CD4-positive, alpha-beta T cell treated with Interferon alpha-2 for 1 hour (primary cell): ENCODE results near the gene RUVBL1.

Source experiments
- DNase-seq, 2 donors: peaks; one replicate each; pipeline ENCODE4 v3.0.0-alpha.2; 2020 to 2022

RUVBL1 gene

DNA sequence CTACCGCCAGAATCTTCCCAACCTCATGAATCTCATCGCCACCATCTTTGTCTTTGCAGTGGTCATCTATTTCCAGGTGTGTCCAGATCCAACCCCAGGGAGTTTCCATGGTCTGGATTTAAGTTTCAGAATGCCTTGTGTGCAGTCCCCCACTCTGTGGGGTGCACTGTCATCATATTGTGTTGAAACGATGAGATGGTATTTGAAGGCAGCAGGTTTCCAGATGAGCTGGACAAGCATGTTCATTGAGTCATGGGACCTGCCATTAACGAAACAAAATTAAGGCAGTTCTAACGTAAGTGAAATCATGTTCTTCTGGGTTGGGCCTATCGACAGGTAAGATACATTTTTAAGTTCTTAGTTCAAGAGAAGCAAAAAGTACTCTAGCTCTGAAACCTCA, 58.6 kb downstream of the RUVBL1 start:
- DNase-seq = no peak

DNA sequence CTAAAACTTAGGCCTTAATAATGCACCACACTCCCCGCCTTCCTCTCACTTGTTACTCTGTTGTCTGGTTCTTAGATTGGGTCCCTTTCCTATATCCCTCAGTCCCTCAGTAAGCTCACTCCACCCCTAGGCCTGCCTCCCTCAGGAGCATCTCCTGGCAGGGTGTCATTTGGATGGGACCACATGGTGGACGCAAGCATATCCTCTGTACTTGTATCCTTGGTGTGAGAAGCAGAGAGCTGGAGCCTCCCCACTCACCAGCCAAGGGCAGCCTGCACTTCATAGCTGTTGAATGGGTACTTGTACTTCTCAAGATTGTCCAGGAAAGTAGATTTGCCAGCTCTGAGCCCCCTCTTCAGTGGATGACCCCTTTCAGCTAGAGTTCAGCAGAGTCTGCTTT, 59.7 kb downstream of the RUVBL1 start:
- no peak for DNase-seq

DNA sequence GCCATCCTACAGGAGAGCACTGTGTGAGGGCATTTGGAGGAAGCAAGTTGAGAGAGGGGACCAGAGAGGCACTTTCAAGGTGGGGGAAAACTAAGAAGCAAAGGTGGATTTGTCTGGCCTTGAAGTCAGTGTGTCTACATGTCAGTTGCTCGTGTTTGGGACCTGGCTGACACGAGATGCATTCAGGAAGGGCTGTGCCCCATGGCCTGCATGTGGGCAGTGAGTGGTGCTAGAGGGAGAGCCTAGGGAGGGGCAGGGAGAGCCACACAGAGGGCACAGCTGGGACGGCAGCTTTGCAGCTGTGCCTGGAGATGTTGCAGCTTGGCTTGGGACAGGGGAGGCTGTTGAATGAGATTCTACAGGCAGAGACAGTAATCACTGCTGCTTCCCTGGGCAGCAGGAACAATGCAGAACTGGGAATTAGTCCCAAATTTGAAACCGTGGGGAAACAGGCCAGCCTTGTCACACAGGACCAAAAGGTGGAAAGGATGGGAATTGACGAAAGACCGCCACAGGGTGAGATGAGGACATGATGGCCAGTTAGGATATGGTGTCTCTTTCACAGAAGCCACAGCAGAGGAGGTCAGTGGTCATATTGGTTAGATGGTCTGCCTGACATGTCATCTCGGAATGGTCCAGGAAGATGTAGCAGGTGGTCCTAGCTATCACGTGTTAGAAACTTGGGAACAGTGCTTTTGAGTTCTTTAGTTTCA, 61.4 kb downstream of the RUVBL1 start:
- no peak for DNase-seq

DNA sequence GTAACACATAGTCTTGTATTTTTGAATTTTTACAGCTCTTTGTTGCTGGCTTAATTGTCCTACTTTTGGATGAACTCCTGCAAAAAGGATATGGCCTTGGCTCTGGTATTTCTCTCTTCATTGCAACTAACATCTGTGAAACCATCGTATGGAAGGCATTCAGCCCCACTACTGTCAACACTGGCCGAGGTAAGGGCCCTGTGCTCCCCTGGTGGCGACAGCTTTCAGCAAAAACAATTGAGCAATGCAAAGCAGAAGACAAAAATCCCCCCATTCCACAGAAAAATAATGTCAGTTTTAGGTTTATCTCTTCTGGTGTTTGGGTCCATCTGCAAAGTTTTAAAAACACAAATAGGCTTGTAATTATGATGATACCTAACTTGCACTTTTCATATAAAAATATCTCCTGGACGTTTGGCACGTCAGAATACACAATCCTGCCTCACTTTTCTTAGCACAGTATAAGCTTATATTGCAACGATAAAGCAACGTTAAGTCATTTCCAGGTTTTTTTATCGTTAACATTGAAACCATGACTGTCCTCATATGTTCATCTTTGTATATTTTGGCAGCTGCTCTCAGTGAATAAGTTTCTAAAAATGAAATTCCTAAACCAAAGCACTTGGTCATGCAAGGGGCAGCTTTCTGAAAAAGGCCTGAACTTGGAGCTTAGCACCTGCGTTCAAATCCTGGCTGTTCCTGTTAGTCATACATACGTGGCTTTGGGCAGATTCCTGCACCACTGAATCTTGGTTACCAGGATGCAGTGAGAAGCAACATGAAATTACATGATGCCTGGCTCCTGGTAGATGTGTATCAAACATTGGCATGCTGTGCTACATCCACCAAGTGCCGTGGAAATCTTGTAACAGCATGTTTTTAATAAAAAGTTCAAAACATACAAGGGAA, 62.9 kb downstream of the RUVBL1 start:
- no peak for DNase-seq

DNA sequence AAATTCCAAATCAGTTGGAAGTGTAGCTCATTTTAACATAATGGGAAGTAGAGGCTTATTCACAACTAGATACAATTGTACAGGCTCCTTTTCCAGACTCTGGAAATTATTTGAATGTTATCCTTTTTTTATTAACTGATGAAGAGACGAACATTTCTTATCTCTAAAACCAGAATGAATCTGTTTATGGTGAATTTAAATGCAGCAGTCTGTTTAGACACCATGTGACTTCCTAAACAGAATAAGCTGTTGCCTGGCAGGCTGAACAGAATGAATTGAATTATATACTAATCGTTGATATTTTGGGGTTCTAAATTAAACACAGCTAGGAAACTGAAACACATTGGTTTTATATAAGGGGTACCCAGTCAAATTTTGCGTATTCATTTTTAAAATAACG, 67.4 kb downstream of the RUVBL1 start:
- no peak for DNase-seq

DNA sequence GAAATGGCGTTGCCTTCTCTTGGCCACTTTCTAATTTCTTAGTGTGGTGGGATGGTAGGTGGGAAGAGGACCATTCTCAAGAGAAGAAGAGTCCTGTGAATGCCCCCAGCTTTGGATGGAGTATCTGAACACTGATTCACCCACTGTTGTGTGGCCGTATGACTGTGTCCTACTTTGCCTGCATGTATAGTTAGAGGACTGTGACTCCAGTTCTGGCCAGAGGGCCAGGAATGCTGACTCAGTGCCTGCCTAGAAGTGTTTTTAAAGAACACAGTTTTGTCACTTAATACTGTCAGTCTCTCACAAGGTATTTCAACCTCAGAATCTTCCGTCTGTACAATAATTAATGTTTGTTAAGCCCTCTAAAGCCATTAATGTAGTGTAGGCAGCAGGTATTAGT, 69.2 kb downstream of the RUVBL1 start:
- DNase-seq = no peak

DNA sequence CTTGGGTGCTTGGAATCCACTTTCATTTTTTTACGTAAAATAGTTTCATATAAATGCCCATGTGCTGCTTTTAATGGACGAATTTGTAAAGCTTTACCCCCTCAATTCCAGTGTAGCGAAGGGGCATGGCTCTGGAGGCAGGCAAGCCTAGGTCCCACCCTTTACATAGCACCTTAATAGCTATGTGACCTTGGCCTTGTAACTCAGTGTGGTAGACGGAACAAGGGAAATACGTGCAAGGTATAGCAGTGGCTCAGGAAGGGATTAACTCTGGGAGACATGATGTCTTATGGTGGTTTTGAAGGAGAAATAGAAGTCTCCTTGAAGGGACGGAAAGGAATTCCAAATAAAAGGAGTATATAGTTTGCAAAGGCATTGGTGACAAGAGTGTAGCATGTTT, 70.0 kb downstream of the RUVBL1 start:
- no peak for DNase-seq

DNA sequence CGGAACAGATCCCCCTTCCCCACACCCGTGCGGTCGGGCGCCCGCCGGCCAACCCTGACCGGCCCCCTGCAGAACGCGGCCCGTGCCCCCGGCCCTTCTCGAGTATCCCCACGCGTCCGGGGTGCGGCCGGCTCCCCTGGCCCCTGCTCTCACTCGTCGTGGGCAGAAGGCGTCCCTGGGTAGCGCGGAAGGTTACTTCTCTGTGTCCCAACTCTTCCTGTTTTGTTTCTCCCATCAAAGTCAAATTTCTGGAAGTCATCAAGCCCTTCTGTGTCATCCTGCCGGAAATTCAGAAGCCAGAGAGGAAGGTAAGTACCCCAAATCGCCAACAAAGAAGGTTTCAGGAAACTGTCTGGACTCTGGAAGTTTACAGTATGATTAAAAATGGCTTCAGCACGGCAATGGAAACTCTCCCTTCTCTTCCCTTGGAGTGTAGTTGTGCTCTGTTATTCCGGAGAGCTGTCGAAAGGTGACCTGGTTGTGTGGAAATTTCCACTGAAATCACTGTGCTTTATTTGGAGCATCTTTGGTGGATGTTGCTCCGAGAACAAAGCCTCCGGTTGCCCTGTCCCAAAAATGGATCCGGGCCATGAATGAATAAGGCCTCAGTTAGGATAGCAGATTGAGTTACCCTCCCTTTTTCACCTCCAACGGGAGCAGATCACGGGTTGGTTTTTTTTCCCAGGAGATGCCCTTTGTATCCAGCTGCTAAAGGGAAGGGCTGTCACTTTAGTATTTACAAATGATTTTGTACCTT, 70.8 kb downstream of the RUVBL1 start:
- DNase-seq = no peak

DNA sequence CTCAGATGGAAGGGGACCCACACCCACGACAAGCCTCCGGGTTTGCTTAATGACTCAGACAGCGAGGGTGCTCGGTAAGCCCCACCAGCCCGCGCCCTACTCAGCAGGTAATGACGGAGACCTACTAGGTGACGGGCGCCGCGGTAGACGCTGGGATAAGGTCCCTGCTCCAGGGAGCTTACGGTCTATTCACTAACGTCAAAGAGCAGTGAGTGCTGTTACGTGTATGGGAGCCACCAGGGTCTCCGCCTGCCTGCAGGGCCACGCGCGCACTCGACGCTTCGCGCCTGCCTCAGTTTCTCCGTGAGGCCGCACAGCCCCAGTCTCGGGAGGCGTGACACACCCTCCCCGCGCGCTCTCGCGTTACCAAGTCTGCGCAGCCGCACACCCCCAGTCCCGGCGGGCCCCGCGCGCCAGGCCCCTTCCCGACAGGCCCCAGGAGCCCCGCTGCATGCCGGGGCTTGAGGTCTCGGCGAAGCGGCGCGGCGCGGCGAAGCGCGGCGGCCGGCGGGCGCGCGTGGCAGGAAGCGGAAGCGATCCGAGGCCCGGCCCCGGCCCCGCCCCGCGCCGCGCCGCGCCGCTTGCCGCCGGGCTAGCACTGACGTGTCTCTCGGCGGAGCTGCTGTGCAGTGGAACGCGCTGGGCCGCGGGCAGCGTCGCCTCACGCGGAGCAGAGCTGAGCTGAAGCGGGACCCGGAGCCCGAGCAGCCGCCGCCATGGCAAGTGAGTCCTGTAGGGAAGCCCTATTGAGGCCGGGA, 71.6 kb downstream of the RUVBL1 start, which contains the start of gene SEC61A1:
SEC61A1 (plus strand) TSS at position 601 of the 758 bp plus-strand sequence; CDS start at position 717, 116 bp downstream.
- peak; percentile 93 to 96 for DNase-seq

DNA sequence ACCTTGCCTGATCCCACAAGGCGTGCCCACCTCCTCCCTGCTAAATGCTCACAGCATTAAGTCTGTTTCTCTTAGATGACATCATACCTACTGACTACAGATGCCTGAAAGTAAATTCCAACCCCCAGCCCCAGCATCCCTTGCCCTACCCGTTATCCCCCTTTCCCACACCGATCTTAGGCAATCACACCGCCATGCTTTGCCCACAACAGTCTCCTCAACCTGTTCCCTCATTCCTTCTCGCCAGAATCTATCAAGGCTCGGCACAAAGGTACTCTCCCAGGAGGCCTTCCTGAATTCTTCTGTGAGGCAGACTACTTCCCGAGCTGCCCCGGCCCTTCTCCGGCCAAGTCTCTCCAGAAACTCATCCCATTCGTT, 72.2 kb downstream of the RUVBL1 start:
- DNase-seq = no peak

DNA sequence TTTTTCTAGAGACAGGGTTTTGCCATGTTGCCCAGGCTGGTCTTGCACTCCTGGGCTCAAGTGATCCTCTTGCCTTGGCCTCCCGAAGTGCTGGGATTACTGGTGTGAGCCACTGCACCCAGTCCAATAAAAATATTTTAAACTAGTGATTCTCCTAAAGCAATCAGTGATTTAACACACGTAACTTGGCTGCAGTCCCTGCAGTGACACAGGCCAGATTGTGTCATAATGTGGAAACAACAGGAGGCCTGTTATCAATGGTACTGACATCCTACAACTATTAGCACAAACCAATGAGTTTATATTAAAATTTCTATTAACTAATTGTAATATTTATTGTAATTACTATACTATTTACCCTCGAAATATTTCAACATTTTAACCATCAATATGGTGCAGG, 73.0 kb downstream of the RUVBL1 start:
- DNase-seq = no peak

DNA sequence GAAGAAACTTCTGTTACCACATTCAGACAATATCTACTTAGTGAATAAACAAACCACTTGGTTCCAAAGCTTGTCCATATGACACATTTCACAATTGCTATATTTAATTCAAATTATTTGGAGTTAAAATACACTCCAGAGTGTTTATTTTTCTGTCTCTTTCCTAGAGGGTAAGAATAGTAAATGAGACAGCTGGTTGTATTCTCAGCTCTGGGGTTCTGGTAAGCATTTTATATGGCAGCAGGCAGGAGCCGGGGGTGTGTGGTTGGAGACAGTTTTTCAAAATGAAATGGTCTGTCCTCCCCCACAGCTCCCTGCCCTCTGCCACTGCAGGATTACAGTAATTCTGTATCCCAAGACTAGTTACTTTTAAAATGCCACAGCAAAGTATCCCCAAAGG, 82.3 kb downstream of the RUVBL1 start:
- no peak for DNase-seq

DNA sequence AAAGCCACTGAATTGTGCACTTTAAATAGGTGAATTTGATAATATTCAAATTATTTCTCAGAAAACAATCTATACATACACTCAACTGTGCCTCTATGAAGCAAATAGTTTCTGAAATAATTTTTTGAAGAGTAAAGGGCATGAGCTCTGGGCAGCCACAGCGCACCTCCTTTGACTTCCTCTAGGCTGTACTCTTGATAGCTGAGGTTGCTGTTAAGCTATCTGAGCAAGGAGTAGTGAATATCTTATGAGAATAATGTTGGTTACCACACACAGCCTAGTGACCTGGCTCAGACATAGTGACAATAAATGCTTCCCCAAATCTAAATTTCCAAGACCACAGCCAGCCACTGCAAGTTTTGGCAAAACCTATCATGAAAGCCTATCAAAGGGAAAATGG, 83.0 kb downstream of the RUVBL1 start:
- no peak for DNase-seq

DNA sequence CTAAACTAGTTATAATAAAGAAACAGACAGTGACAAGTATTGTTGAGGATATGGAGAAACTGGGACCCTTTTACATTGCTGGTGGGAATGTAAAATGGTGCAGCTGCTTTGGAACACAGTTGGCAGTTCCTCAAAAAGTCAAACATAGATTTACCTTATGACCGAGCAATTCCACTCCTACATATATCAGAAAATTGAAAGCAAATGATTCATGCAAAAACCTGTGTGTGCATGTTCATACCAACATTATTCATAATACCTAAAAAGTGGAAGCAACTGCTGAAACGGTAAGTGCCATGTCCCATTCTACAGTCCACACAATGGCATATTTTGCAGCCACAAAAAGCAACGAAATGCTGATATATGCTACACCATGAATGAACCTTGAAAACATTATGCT, 83.6 kb downstream of the RUVBL1 start:
- DNase-seq = no peak

DNA sequence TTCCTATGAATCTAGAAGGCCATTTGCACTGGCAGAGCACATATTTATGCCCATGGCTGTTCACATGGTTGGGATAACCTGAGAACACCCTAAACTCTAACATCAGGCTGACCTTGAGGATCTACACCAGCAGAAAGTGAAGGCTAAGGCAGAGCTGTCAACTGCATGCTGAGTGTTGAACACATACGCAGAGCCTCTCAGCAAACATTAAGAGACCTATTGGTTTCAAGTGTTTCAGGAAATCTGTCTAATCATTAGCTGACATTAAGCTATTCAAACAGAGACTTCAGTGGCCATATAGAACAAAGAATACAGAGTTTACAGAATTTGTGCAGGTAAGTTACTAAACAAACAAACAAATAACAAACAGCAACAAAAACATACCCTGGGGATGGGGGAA, 87.5 kb downstream of the RUVBL1 start:
- no peak for DNase-seq

DNA sequence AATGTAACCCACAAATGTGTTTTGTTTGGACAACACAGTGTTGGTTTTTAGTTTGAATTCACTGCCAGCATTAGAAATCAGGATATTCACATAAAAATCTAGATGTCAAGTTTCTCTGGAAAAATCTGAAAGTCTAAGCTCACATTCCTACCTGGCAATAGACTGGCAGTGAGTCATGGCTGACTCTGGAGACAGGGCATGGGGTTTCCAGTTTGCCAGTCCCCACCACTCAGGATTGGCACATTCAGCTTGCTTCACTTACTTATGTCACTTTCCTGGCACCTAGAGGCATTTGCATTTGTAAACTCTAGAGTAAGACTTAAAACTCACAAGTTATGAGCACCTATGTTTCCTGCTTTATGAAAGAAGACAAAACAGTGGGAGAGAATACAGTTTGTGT, 90.5 kb downstream of the RUVBL1 start:
- no peak for DNase-seq
